Measurements from ENCODE around the gene REEP1. TPM values are rescaled to one million over a fixed set of nuclear protein-coding genes. Genes with fewer than 3 reads are reported as not detected.

Gene REEP1
- polyA plus RNA-seq, 2 donors: 2.6 to 2.9 TPM

DNA sequence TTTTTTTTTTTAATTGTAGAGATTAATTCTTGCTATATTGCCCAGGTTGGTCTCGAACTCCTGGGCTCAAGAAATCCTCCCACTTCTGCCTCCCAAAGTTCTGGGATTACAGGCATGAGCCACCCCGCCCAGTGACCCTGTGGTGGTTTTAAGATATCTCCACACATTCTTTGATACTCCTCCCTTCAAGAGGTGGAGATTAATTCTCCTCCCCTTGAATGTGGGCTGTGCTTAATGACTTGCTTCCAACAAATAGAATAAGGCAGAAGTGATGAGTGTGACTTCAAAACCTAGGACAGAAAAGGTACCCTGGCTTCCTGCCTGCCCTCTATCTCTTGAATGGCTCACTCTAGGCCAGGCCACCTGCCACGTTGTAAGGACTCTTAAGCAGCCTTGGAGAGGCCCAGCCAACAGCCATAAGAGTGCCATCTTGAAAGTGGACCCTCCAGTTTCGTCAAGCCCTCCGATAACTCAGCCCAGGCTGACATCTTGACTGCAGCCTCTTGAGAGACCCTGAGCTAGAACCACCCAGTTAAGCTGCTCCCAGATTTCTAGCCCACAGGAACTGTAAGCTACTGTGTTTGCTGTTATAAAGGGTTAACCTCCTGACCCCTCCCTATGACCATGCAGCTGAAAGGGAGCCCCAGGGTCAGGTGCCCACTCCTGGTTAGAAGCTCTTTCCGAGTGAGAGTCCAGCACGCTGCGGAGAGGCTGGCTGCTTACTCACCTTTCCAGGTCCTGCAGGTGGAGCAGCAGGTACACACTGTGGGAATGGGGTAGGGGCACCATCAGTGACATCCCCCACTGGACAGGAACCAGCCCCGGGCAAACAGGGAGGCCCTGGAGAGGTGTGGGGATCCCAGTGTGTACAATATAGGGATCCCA, 110.5 kb downstream of the REEP1 start:
- H3K4me3 ChIP-seq (ENCODE audit: low read depth in 1 of 2, low read length in 2 of 2): no peak overlapping the region
- H3K27me3 ChIP-seq (ENCODE audit: control insufficient read depth in 1 of 2, insufficient read depth in 2 of 2, low read length in 2 of 2): no peaks in the 10 kb centered on the region
- WGBS, 2 donors: 89 to 91% methylated on average over 9 of the region's 9 CpGs
- peaks cover 8 to 9% of the 10 kb centered on the region in 2 donors for H3K4me1 ChIP-seq (ENCODE audit: control insufficient read depth in 2 of 2, insufficient read depth in 2 of 2, low read length in 1 of 2)
- no peaks in the 10 kb centered on the region for H3K36me3 ChIP-seq (ENCODE audit: control insufficient read depth in 2 of 2, insufficient read depth in 2 of 2, low read length in 1 of 2)
- no peaks in the 10 kb centered on the region for H3K9me3 ChIP-seq (ENCODE audit: control insufficient read depth in 2 of 2, insufficient read depth in 1 of 2, low read depth in 1 of 2, low read length in 1 of 2)
- no peak overlapping the region for H3K27ac ChIP-seq (ENCODE audit: low read depth in 2 of 2, low read length in 1 of 2)

DNA sequence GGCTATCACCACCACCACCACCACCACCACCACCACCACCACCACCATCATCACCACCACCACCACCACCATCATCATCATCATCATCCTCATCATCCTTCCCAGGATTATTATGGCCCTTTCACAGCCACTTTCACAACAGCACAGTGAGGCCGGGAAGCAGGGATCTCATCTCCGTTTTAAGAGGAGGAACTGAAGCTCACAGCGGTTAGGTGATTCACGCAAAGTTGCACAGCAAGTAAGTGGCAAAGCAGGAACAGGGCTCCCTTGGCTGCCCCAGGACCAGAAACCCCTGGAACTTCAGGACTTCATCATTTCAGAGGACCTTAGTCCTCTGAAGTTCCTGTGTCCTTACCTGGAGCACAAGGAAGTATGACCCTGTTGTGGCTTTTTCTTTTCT, 111.4 kb downstream of the REEP1 start:
- 81 to 85% methylated on average over 4 of the region's 4 CpGs for WGBS, 2 donors
- Histone ChIP-seq H3K4me3 (ENCODE audit: low read depth in 1 of 2, low read length in 2 of 2) (no peak overlapping the region), H3K9me3 (ENCODE audit: control insufficient read depth in 2 of 2, insufficient read depth in 1 of 2, low read depth in 1 of 2, low read length in 1 of 2) (no peaks in the 10 kb centered on the region), H3K27me3 (ENCODE audit: control insufficient read depth in 1 of 2, insufficient read depth in 2 of 2, low read length in 2 of 2) (no peaks in the 10 kb centered on the region), H3K27ac (ENCODE audit: low read depth in 2 of 2, low read length in 1 of 2) (peak overlapping the region; percentile 43 to 62), H3K4me1 (ENCODE audit: control insufficient read depth in 2 of 2, insufficient read depth in 2 of 2, low read length in 1 of 2) (peaks cover 8 to 9% of the 10 kb centered on the region in 2 donors), H3K36me3 (ENCODE audit: control insufficient read depth in 2 of 2, insufficient read depth in 2 of 2, low read length in 1 of 2) (no peaks in the 10 kb centered on the region)

DNA sequence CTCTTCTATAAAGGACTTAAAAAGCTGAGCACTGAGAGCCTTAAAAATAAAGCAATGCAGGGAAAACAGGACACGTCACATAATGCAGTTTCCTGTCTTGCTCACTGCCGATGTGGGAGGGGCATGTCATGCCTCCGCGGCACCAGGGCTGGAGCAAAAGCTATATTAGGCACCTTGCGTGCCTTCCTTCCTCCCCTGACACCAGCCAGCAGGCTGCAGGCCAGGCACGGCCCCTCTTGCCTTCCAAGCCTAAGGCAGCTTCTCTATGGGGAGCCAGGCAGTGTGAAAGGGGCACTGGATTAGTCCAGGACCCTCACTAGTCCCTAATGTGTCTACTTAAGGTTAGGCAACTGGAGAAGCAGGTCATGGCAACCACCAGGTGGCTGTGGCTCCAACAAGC, 111.8 kb downstream of the REEP1 start:
- no peaks in the 10 kb centered on the region for H3K36me3 ChIP-seq (ENCODE audit: control insufficient read depth in 2 of 2, insufficient read depth in 2 of 2, low read length in 1 of 2)
- peak overlapping the region; percentile 43 to 62 for H3K27ac ChIP-seq (ENCODE audit: low read depth in 2 of 2, low read length in 1 of 2)
- H3K27me3 ChIP-seq (ENCODE audit: control insufficient read depth in 1 of 2, insufficient read depth in 2 of 2, low read length in 2 of 2): no peaks in the 10 kb centered on the region
- no peak overlapping the region for H3K4me3 ChIP-seq (ENCODE audit: low read depth in 1 of 2, low read length in 2 of 2)
- WGBS, 2 donors: 36 to 37% methylated on average over 6 of the region's 6 CpGs
- H3K9me3 ChIP-seq (ENCODE audit: control insufficient read depth in 2 of 2, insufficient read depth in 1 of 2, low read depth in 1 of 2, low read length in 1 of 2): no peaks in the 10 kb centered on the region
- peaks cover 8 to 9% of the 10 kb centered on the region in 2 donors for H3K4me1 ChIP-seq (ENCODE audit: control insufficient read depth in 2 of 2, insufficient read depth in 2 of 2, low read length in 1 of 2)

DNA sequence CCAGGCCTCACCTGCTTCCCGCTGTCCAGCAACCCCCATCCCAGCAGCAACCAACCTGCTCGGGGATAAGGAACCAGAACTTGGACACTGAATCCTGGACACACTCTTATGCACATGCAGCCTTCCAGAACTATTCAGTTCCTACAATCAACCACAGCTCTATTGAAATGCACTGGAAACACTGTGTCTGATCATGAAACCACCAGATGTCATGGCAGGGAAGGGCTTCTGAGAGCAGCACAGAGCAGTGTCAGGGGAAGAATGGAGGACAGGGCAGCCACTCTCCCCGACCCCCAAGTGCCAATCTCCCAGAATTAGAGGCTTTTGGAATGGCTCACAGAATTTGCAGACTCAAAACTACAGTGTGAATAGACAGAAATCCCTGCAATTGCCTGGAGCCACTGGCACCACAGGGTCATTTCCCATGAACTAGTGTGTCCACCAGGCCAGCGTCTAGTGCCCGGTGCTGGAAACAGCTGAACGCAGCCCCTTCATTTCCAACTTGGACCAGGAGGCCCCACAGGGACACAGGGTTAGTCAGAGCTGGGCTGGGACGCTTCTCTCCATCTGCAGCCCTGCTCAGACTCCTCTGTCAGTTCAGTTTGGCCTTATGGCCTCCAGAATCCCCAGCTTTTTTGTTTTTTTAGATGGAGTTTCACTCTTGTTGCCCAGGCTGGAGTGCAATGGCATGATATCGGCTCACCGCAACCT, 112.6 kb downstream of the REEP1 start:
- no peaks in the 10 kb centered on the region for H3K36me3 ChIP-seq (ENCODE audit: control insufficient read depth in 2 of 2, insufficient read depth in 2 of 2, low read length in 1 of 2)
- peaks cover 8 to 9% of the 10 kb centered on the region in 2 donors for H3K4me1 ChIP-seq (ENCODE audit: control insufficient read depth in 2 of 2, insufficient read depth in 2 of 2, low read length in 1 of 2)
- H3K27ac ChIP-seq (ENCODE audit: low read depth in 2 of 2, low read length in 1 of 2): peak overlapping the region; percentile 49 to 84
- WGBS, 2 donors: 79 to 81% methylated on average over 9 of the region's 9 CpGs
- no peaks in the 10 kb centered on the region for H3K9me3 ChIP-seq (ENCODE audit: control insufficient read depth in 2 of 2, insufficient read depth in 1 of 2, low read depth in 1 of 2, low read length in 1 of 2)
- no peaks in the 10 kb centered on the region for H3K27me3 ChIP-seq (ENCODE audit: control insufficient read depth in 1 of 2, insufficient read depth in 2 of 2, low read length in 2 of 2)
- no peak overlapping the region for H3K4me3 ChIP-seq (ENCODE audit: low read depth in 1 of 2, low read length in 2 of 2)

DNA sequence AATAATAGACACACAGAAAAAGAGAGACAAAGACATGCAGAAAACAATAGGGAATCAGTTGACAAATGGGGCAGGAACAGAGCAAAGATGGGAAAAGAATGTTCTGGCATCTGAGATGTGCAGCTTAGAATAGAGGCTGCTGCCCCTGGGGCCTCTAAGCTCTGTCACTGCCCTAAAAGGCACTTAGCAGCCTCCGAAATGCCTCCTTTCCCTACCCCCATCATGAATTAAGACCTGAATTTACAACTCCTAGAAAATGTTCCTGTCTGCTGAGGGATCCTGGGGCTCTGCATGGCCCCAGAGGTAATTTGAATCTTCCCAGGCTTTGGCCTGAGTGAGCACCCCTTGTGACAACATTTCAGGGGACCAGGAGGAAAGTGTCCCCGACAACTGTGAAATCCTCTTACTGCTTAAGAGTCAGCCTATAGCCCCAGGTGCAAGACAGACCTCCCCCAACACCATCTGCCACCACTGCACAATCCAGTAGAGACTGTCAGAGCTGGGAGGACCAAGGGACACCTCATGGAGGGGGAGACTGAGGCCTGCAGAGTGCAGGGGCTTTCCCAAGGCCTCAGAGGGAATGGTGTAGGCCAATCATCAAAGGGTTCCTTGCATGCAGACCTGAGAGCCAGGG, 113.4 kb downstream of the REEP1 start:
- peak overlapping the region; percentile 49 to 84 for H3K27ac ChIP-seq (ENCODE audit: low read depth in 2 of 2, low read length in 1 of 2)
- no peaks in the 10 kb centered on the region for H3K9me3 ChIP-seq (ENCODE audit: control insufficient read depth in 2 of 2, insufficient read depth in 1 of 2, low read depth in 1 of 2, low read length in 1 of 2)
- H3K27me3 ChIP-seq (ENCODE audit: control insufficient read depth in 1 of 2, insufficient read depth in 2 of 2, low read length in 2 of 2): no peaks in the 10 kb centered on the region
- peaks cover 8 to 9% of the 10 kb centered on the region in 2 donors for H3K4me1 ChIP-seq (ENCODE audit: control insufficient read depth in 2 of 2, insufficient read depth in 2 of 2, low read length in 1 of 2)
- H3K4me3 ChIP-seq (ENCODE audit: low read depth in 1 of 2, low read length in 2 of 2): no peak overlapping the region
- WGBS, 2 donors: 77 to 89% methylated on average over 2 of the region's 2 CpGs
- H3K36me3 ChIP-seq (ENCODE audit: control insufficient read depth in 2 of 2, insufficient read depth in 2 of 2, low read length in 1 of 2): no peaks in the 10 kb centered on the region

DNA sequence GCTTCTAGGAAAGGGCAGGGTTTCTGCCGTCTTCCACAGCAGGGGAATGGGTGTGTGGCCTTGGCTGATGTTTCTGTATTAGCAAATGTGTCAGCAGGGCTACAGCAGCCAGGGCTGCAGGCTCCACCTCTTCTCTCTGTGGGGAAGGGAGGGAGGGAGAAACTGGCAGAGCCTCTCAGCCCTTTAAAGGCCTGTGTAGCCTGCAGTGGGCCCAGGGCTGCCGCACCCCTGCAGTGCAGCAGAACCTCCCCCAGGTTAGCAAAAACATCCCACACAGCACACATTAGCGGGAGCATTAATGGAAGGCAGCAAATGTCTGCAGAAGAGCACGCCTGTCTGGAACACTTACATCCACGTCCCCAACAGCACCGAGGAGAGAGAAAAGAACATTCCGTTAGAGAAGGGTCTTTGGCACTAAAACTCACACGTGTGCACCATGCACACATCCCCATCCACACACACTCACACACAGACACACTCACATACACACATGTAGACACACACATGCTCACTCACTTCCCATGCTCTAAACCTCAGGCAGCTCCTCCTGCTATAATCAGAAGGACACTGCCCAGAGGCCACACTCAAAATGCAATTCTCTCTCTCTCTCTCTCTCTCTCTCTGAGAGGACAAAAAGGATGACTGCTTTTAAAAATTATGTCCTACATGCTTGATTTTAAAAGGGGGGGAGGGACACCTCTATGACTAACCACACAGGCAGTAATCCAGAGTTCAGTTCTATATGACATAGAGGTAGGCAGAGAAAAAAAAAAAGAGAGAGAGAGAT, 114.1 kb downstream of the REEP1 start:
- H3K9me3 ChIP-seq (ENCODE audit: control insufficient read depth in 2 of 2, insufficient read depth in 1 of 2, low read depth in 1 of 2, low read length in 1 of 2): no peaks in the 10 kb centered on the region
- peak overlapping the region; percentile 5 to 79 for H3K27ac ChIP-seq (ENCODE audit: low read depth in 2 of 2, low read length in 1 of 2)
- H3K36me3 ChIP-seq (ENCODE audit: control insufficient read depth in 2 of 2, insufficient read depth in 2 of 2, low read length in 1 of 2): no peaks in the 10 kb centered on the region
- no peaks in the 10 kb centered on the region for H3K27me3 ChIP-seq (ENCODE audit: control insufficient read depth in 1 of 2, insufficient read depth in 2 of 2, low read length in 2 of 2)
- H3K4me3 ChIP-seq (ENCODE audit: low read depth in 1 of 2, low read length in 2 of 2): no peak overlapping the region
- 28 to 32% methylated on average over 8 of the region's 8 CpGs for WGBS, 2 donors
- peaks cover 8 to 9% of the 10 kb centered on the region in 2 donors for H3K4me1 ChIP-seq (ENCODE audit: control insufficient read depth in 2 of 2, insufficient read depth in 2 of 2, low read length in 1 of 2)

DNA sequence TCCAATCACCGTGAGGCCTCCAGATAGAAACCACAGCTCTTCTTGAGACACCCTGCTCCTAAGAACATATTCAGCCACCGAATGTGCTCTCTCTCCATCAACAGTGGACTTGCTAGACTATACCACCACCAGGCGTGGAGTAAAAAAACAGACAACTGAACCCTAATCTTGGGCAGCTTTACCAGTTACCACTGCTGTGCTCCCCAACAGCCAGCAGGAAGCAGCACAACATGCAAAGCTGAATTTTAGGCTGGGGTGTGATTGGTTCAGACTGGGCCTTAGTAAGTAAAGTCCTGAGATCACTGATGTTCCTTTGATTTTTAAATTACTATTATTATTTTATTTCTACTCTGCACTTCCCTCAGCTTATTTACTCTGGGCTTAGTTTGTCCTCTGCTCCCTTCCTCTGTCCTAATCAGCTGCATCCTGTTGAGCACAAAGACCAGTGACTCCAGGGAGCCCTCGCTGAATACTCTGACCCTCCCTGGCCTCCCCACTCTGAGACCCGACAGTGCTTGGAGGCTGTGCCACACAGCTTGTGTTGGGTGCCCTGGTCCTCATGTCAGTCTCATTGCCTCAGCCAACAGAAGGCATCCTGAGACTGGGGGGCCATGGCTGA, 116.3 kb downstream of the REEP1 start:
- H3K27ac ChIP-seq (ENCODE audit: low read depth in 2 of 2, low read length in 1 of 2): peak overlapping the region in 1 of 2 donors; percentile 40
- H3K27me3 ChIP-seq (ENCODE audit: control insufficient read depth in 1 of 2, insufficient read depth in 2 of 2, low read length in 2 of 2): no peaks in the 10 kb centered on the region
- H3K36me3 ChIP-seq (ENCODE audit: control insufficient read depth in 2 of 2, insufficient read depth in 2 of 2, low read length in 1 of 2): no peaks in the 10 kb centered on the region
- peaks cover 5 to 8% of the 10 kb centered on the region in 2 donors for H3K4me1 ChIP-seq (ENCODE audit: control insufficient read depth in 2 of 2, insufficient read depth in 2 of 2, low read length in 1 of 2)
- H3K4me3 ChIP-seq (ENCODE audit: low read depth in 1 of 2, low read length in 2 of 2): no peak overlapping the region
- no peaks in the 10 kb centered on the region for H3K9me3 ChIP-seq (ENCODE audit: control insufficient read depth in 2 of 2, insufficient read depth in 1 of 2, low read depth in 1 of 2, low read length in 1 of 2)
- 45 to 63% methylated on average over 5 of the region's 5 CpGs for WGBS, 2 donors

DNA sequence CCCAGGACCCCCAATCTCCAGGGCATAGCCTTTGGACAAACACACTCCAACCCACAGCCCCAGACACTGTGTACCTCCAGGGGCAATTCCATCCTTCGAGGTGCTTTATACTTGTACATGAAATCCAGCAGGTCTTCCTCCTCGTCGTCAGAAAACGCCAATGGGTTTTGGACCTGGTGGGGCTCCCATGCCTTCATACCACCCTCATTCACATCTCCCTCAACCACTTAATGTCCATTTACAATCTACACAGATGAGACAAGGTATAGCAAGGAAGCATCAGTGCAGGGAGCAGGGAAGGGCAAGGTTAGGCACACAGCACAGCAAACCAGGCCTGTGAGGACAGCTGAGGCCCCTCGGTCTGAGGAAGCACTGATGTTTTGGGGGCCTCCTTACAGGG, 117.5 kb downstream of the REEP1 start:
- H3K9me3 ChIP-seq (ENCODE audit: control insufficient read depth in 2 of 2, insufficient read depth in 1 of 2, low read depth in 1 of 2, low read length in 1 of 2): no peaks in the 10 kb centered on the region
- no peaks in the 10 kb centered on the region for H3K27me3 ChIP-seq (ENCODE audit: control insufficient read depth in 1 of 2, insufficient read depth in 2 of 2, low read length in 2 of 2)
- no peak overlapping the region for H3K27ac ChIP-seq (ENCODE audit: low read depth in 2 of 2, low read length in 1 of 2)
- H3K4me1 ChIP-seq (ENCODE audit: control insufficient read depth in 2 of 2, insufficient read depth in 2 of 2, low read length in 1 of 2): peaks cover 5 to 8% of the 10 kb centered on the region in 2 donors
- 89% methylated on average over 5 of the region's 5 CpGs for WGBS, 2 donors
- no peak overlapping the region for H3K4me3 ChIP-seq (ENCODE audit: low read depth in 1 of 2, low read length in 2 of 2)
- no peaks in the 10 kb centered on the region for H3K36me3 ChIP-seq (ENCODE audit: control insufficient read depth in 2 of 2, insufficient read depth in 2 of 2, low read length in 1 of 2)
